H1 (cell line): ENCODE data around the gene TRUB1. TPM values are rescaled to one million over a fixed set of nuclear protein-coding genes. Genes with fewer than 3 reads are reported as not detected.

Experiments
- CTCF ChIA-PET: fragments of 300-600 bp; sonication (Branson Sonifier 250); formaldehyde crosslinking; loops from one replicate; lab custom pipeline; 2021; ENCODE audit not compliant: partially characterized antibody; lab: Charles Lee
- POLR2A ChIA-PET: fragments of 300-600 bp; sonication (Branson Sonifier 250); formaldehyde crosslinking; loops from one replicate; lab custom pipeline; 2021; ENCODE audit warnings: inconsistent platforms; ENCODE audit not compliant: partially characterized antibody; lab: Charles Lee
- DNase-seq, 2 experiments: peaks; one replicate each; pipeline versions ENCODE4 v3.0.0 to v3.0.0-alpha.2; 2010 to 2022; ENCODE audit warnings: low spot score in 2 of 2, low read depth in 1 of 2, mixed read lengths in 1 of 2
- FAIRE-seq: peaks from 2 replicates; lab custom pipeline; 2011; peaks lifted over from hg19 to GRCh38; lab: Jason Lieb, UNC
- H2AFZ ChIP-seq: 2 replicates; pipeline ENCODE4 v1.8.1; 2012; ENCODE audit warnings: low read length, inconsistent platforms
- H2AK5ac ChIP-seq: 2 replicates; pipeline ENCODE4 v1.6.1; 2013; ENCODE audit warnings: low read depth, low read length
- H2BK120ac ChIP-seq: replicated peaks from 2 replicates; pipeline ENCODE3; 2013; ENCODE audit warnings: low read depth, low read length, inconsistent platforms
- H2BK12ac ChIP-seq: 2 replicates; pipeline ENCODE4 v1.6.1; 2013; ENCODE audit warnings: low read depth, low read length
- H2BK15ac ChIP-seq: 2 replicates; pipeline ENCODE4 v1.6.1; 2013; ENCODE audit warnings: low read length
- H2BK20ac ChIP-seq: 2 replicates; pipeline ENCODE4 v1.6.1; 2013; ENCODE audit warnings: low read length
- H2BK5ac ChIP-seq: 2 replicates; pipeline ENCODE4 v1.6.1; 2013; ENCODE audit warnings: low read depth, low read length
- H3K14ac ChIP-seq: 2 replicates; pipeline ENCODE4 v1.6.1; 2013; ENCODE audit warnings: inconsistent platforms; ENCODE audit not compliant: insufficient read length
- H3K18ac ChIP-seq: 2 replicates; pipeline ENCODE4 v1.6.1; 2013; ENCODE audit warnings: low read length; ENCODE audit errors: extremely low read depth
- H3K23ac ChIP-seq: 2 replicates; pipeline ENCODE4 v1.6.1; 2013; ENCODE audit warnings: inconsistent platforms; ENCODE audit not compliant: insufficient read length
- H3K23me2 ChIP-seq: 2 replicates; pipeline ENCODE4 v1.6.1; 2013; ENCODE audit warnings: low read depth, low read length
- H3K27ac ChIP-seq: 2 replicates; pipeline ENCODE4 v1.6.1; 2011; ENCODE audit warnings: low read depth, low read length, inconsistent platforms
- H3K27me3 ChIP-seq, 4 experiments: replicated peaks in 1 of 4; 1 replicate in 1 of 4; 2 replicates in 3 of 4; pipeline versions ENCODE4 v1.6.1 to v1.8.1; 2011 to 2013; ENCODE audit warnings: low read length in 3 of 4, mild to moderate bottlenecking in 3 of 4, inconsistent platforms in 2 of 4, mixed read lengths in 2 of 4, moderate library complexity in 1 of 4; ENCODE audit not compliant: control insufficient read depth in 3 of 4, insufficient read depth in 3 of 4; ENCODE audit errors: extremely low read depth in 1 of 4
- H3K36me3 ChIP-seq, 4 experiments: 2 replicates each; pipeline versions ENCODE4 v1.6.1 to v1.8.1; 2011 to 2013; ENCODE audit warnings: mild to moderate bottlenecking in 4 of 4, low read length in 3 of 4, moderate library complexity in 2 of 4, control low read depth in 1 of 4, inconsistent platforms in 1 of 4; ENCODE audit not compliant: insufficient read depth in 4 of 4, control insufficient read depth in 2 of 4
- H3K4ac ChIP-seq: replicated peaks from 2 replicates; pipeline ENCODE3; 2013; ENCODE audit warnings: low read length, low read depth, mixed read lengths, inconsistent platforms; ENCODE audit not compliant: insufficient read length
- H3K4me1 ChIP-seq, 4 experiments: replicated peaks in 1 of 4; 1 replicate in 1 of 4; 2 replicates in 3 of 4; pipeline versions ENCODE4 v1.6.1 to v1.8.1; 2011 to 2013; ENCODE audit warnings: low read length in 3 of 4, inconsistent platforms in 2 of 4, mixed read lengths in 1 of 4; ENCODE audit not compliant: insufficient read depth in 4 of 4, control insufficient read depth in 3 of 4
- H3K4me2 ChIP-seq, 2 experiments: 2 replicates each; pipeline versions ENCODE4 v1.6.1 to v1.8.1; 2011 to 2013; ENCODE audit warnings: low read depth in 2 of 2, low read length in 2 of 2, control low read depth in 1 of 2, inconsistent platforms in 1 of 2, mild to moderate bottlenecking in 1 of 2; ENCODE audit not compliant: insufficient read depth in 1 of 2
- H3K4me3 ChIP-seq, 4 experiments: fragments of 200-600, 300-600 bp in 1 of 4; sonication (generic), shearing (Covaris generic), sonication (Bioruptor Twin) in 1 of 4; 2 replicates each; pipeline versions ENCODE4 v1.5.1 to v1.8.1; 2011 to 2016; ENCODE audit warnings: low read length in 4 of 4, low read depth in 3 of 4, control low read depth in 2 of 4, inconsistent platforms in 2 of 4, mild to moderate bottlenecking in 2 of 4, mixed read lengths in 1 of 4, moderate library complexity in 1 of 4; ENCODE audit not compliant: insufficient read depth in 2 of 4; ENCODE audit errors: extremely low read depth in 1 of 4
- H3K56ac ChIP-seq: replicated peaks from 2 replicates; pipeline ENCODE3; 2013; ENCODE audit warnings: low read depth, mild to moderate bottlenecking, mixed read lengths, low read length, inconsistent platforms; ENCODE audit not compliant: insufficient read length
- H3K79me1 ChIP-seq: 2 replicates; pipeline ENCODE4 v1.6.1; 2013; ENCODE audit warnings: low read depth, low read length, control low read depth
- H3K79me2 ChIP-seq, 2 experiments: 2 replicates each; pipeline versions ENCODE4 v1.6.1 to v1.8.1; 2012 to 2013; ENCODE audit warnings: low read length in 2 of 2, mild to moderate bottlenecking in 2 of 2, inconsistent platforms in 1 of 2; ENCODE audit not compliant: insufficient read depth in 2 of 2, control insufficient read depth in 1 of 2
- H3K9ac ChIP-seq, 4 experiments: replicated peaks in 1 of 4; 1 replicate in 1 of 4; 2 replicates in 3 of 4; pipeline versions ENCODE4 v1.6.1 to v1.8.1; 2011 to 2013; ENCODE audit warnings: low read depth in 3 of 4, low read length in 3 of 4, control low read depth in 2 of 4, mild to moderate bottlenecking in 2 of 4, moderate library complexity in 2 of 4, inconsistent platforms in 1 of 4; ENCODE audit errors: extremely low read depth in 1 of 4
- H3K9me3 ChIP-seq, 2 experiments: 2 replicates each; pipeline versions ENCODE4 v1.6.1 to v1.8.1; 2012 to 2013; ENCODE audit warnings: mild to moderate bottlenecking in 2 of 2, moderate library complexity in 2 of 2, control low read depth in 1 of 2, inconsistent platforms in 1 of 2, low read depth in 1 of 2, low read length in 1 of 2, mixed read lengths in 1 of 2; ENCODE audit not compliant: insufficient read depth in 2 of 2
- H4K20me1 ChIP-seq, 2 experiments: replicated peaks in 1 of 2; 2 replicates each; pipeline versions ENCODE3 to v1.8.1; 2011 to 2013; ENCODE audit warnings: inconsistent platforms in 2 of 2, low read length in 2 of 2, mild to moderate bottlenecking in 1 of 2; ENCODE audit not compliant: insufficient read depth in 2 of 2, control insufficient read depth in 1 of 2
- H4K5ac ChIP-seq: 2 replicates; pipeline ENCODE4 v1.6.1; 2013; ENCODE audit warnings: low read length, low read depth, mixed read lengths, inconsistent platforms; ENCODE audit not compliant: insufficient read length
- H4K8ac ChIP-seq: 2 replicates; pipeline ENCODE4 v1.8.0; 2013; ENCODE audit warnings: mild to moderate bottlenecking, moderate library complexity, low read length, inconsistent platforms; ENCODE audit not compliant: insufficient read depth; ENCODE audit errors: extremely low read depth
- H4K91ac ChIP-seq: replicated peaks from 2 replicates; pipeline ENCODE3; 2013; ENCODE audit warnings: low read length, mixed read lengths, inconsistent platforms; ENCODE audit not compliant: insufficient read length
- ATF3 ChIP-seq: IDR thresholded peaks from 2 replicates; pipeline ENCODE4 v1.6.1; 2011; ENCODE audit warnings: low read depth, mild to moderate bottlenecking, low read length; ENCODE audit not compliant: insufficient read depth
- BACH1 ChIP-seq: IDR thresholded peaks from 2 replicates; pipeline ENCODE4 v1.6.1; 2012; ENCODE audit warnings: low read length, improper control_type of control experiment
- CEBPB ChIP-seq: IDR thresholded peaks from 2 replicates; pipeline ENCODE4 v1.6.1; 2012; ENCODE audit warnings: low read depth, low read length
- HDAC6 ChIP-seq: IDR thresholded peaks from one replicate; pipeline ENCODE4 v1.7.1; 2012; ENCODE audit warnings: low read depth, mild to moderate bottlenecking, inconsistent platforms, low read length, moderate library complexity
- JUND ChIP-seq: IDR thresholded peaks from 2 replicates; pipeline ENCODE4 v1.6.1; 2011; ENCODE audit warnings: mild to moderate bottlenecking, improper control_type of control experiment, low read length
- POLR2AphosphoS5 ChIP-seq: IDR thresholded peaks from 2 replicates; pipeline ENCODE4 v1.6.1; 2011; ENCODE audit warnings: low read depth, low read length
- SAP30 ChIP-seq: fragments of 300-600 bp; sonication (generic); IDR thresholded peaks from 2 replicates; pipeline ENCODE4 v1.7.1; 2012; ENCODE audit warnings: low read length, moderate library complexity, mild to moderate bottlenecking, inconsistent platforms; ENCODE audit not compliant: insufficient read depth, insufficient replicate concordance
- SRF ChIP-seq: IDR thresholded peaks from 2 replicates; pipeline ENCODE4 v1.6.1; 2011; ENCODE audit warnings: mild to moderate bottlenecking, low read depth, low read length, moderate library complexity
- SUZ12 ChIP-seq: fragments of 200-600 bp; sonication (generic); IDR thresholded peaks from 2 replicates; pipeline ENCODE4 v1.6.1; 2012; ENCODE audit warnings: mild to moderate bottlenecking, inconsistent platforms, low read length, moderate library complexity, mixed read lengths
- ZNF274 ChIP-seq: IDR thresholded peaks from 2 replicates; pipeline ENCODE4 v1.7.0; 2012; ENCODE audit warnings: low read length, borderline replicate concordance; ENCODE audit errors: extremely low read depth
- WGBS, 2 experiments: shearing (Covaris generic) in 1 of 2; methylation state at CpG; one replicate each; pipeline versions ENCODE4 v1.1.6 to v1.1.7; 2013 to 2015; ENCODE audit warnings: low lambda C conversion rate in 2 of 2, mixed read lengths in 2 of 2, inconsistent platforms in 1 of 2, low coverage in 1 of 2, missing lambda C conversion rate in 1 of 2; ENCODE audit not compliant: insufficient replicate concordance in 2 of 2, insufficient coverage in 1 of 2, insufficient read length in 1 of 2; ENCODE audit errors: extremely low coverage in 1 of 2, missing lambda C conversion rate in 1 of 2; 5-methylcytosine and 5-hydroxymethylcytosine counted together
- polyA plus RNA-seq, 7 experiments: library from polyadenylated mRNA; depleted of rRNA in 3 of 7; stranded (reverse) in 5 of 7; unstranded in 2 of 7; fragments of >200 nt in 5 of 7; fragments of 200-250 nt in 2 of 7; gene quantifications; 1 replicate in 5 of 7; 2 replicates in 1 of 7; 4 replicates in 1 of 7; pipeline versions ENCODE4 v1.2.1 to v1.2.3, GENCODE V29; 2011 to 2013; ENCODE audit warnings: missing spikeins in 2 of 7, mixed read lengths in 2 of 7
- total RNA-seq: library from RNA; stranded (reverse); fragmentation: NEBNext Ultra II Directional; extraction: Animal tissue kit (Norgen Biotek cat#: 25700); gene quantifications from 2 replicates; pipeline ENCODE4 v1.2.1, GENCODE V29; 2021

Gene TRUB1
- total and polyA plus RNA-seq, 2 of the 8 experiments (the other 6 are each of a cell fraction or from before 2014, with no cell fraction given): 6.3 to 22.2 TPM

GRCh38 chr10:114957673-114958072, 19.7 kb downstream of the TRUB1 start:
- no peak overlapping the region for H2AK5ac ChIP-seq
- H3K18ac ChIP-seq: no peak overlapping the region
- H3K4me1 ChIP-seq: no peaks in the 10 kb centered on the region
- H3K79me1 ChIP-seq: peaks cover 2% of the 10 kb centered on the region; the same call in 1 of the 2 replicates
- H3K4me2 ChIP-seq: no peak overlapping the region
- DNase-seq: no peak
- no peak overlapping the region for H2BK120ac ChIP-seq
- no peak overlapping the region for H2BK20ac ChIP-seq
- WGBS, 2 experiments: 82% methylated on average over 2 of the region's 2 CpGs; no CpG with 5 or more reads in 1 of the 2 experiments
- POLR2A ChIA-PET: interaction anchor here (0.6 to 1.5 kb wide), 3 partner anchors 20 to 190 kb away, joined by 3 to 4 read pairs (median 3); partner anchors contain the start of gene TRUB1
- no peak overlapping the region for H3K14ac ChIP-seq
- no peak for FAIRE-seq
- no peak overlapping the region for H3K9ac ChIP-seq
- peaks cover 1 to 69% of the 10 kb centered on the region in 2 experiments; a peak in 3 of 4 replicates for H3K79me2 ChIP-seq
- H3K56ac ChIP-seq: no peak overlapping the region
- CTCF ChIA-PET: interaction anchor here (0.6 to 2.5 kb wide), 4 partner anchors 8 to 520 kb away, joined by 3 to 8 read pairs (median 4); no protein-coding TSS in a partner anchor
- peaks cover 0 to 1% of the 10 kb centered on the region in 2 experiments for H4K20me1 ChIP-seq
- H3K27me3 ChIP-seq: no peaks in the 10 kb centered on the region
- no peak overlapping the region for H4K8ac ChIP-seq
- H2BK15ac ChIP-seq: no peak overlapping the region
- H3K27ac ChIP-seq: no peak overlapping the region
- no peak overlapping the region for H4K91ac ChIP-seq
- no peaks in the 10 kb centered on the region for H3K23me2 ChIP-seq
- H3K36me3 ChIP-seq: peaks cover 0 to 6% (median 1%) of the 10 kb centered on the region in 4 experiments; a peak in 3 of 8 replicates
- no peak overlapping the region for H2AFZ ChIP-seq
- no peak overlapping the region for H2BK5ac ChIP-seq
- TF ChIP-seq ZNF274 (no peak), BACH1 (no peak), JUND (no peak), SUZ12 (no peak), POLR2AphosphoS5 (no peak), SRF (no peak), ATF3 (no peak), SAP30 (no peak), HDAC6 (no peak), CEBPB (no peak)
- no peak overlapping the region for H4K5ac ChIP-seq
- no peak overlapping the region for H3K4ac ChIP-seq
- H3K23ac ChIP-seq: no peak overlapping the region
- H2BK12ac ChIP-seq: no peak overlapping the region
- H3K9me3 ChIP-seq: no peaks in the 10 kb centered on the region
- H3K4me3 ChIP-seq: no peak overlapping the region
